ENCODE measurements around the gene RUNDC3A.

GRCh38 chr17:44308865-44309264, 464 bp downstream of the RUNDC3A start:
- no peak for TF ChIP-seq CTCF (IDR thresholded peaks at IDR 0.05; ENCODE audit: insufficient read depth, low read depth, low read length)
- no peak for TF ChIP-seq EZH2 (IDR thresholded peaks at IDR 0.05; ENCODE audit: insufficient read depth, low read length)

Data from astrocyte (in vitro differentiated cells and primary cell).